Measurements from ENCODE around the gene SLC13A2.

Gene SLC13A2

DNA sequence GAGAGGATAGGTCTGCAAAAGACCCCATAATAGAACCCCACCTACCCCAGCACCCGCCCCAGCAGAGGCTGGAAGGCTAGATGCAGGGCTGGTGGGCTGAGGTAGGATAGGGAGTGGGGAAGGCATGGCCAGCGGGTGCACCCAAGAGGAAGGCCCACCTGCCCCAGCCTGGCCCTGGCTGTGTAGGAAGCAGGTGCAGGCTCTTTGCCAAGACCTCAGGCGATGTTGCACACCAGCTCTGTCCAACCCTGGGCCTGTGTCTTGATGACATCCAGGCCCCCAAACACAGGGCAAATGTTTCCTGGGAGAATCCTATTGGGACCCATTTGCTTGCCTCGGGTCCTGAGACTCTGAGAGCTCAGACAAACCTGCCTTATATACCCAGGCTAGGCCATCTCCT is 66.8 kb downstream of the SLC13A2 start:
- DNase-seq = no peak

DNA sequence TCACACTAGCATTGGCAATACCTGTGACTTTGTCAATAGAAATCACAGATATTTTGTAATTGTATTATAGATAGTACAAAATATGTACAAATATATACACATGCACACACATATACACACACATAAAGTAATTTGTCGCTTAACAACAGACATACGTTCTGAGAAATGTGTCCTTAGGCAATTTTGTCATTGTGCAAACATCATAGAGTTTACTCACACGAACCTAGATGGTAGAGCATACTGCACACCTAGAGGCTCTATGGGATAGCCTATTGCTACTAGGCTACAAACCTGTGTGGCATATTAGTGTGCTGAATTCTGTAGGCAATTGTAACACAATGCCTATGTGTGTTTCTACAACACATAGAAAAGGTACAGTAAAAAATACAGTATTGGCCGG is 68.0 kb downstream of the SLC13A2 start:
- DNase-seq = no peak

DNA sequence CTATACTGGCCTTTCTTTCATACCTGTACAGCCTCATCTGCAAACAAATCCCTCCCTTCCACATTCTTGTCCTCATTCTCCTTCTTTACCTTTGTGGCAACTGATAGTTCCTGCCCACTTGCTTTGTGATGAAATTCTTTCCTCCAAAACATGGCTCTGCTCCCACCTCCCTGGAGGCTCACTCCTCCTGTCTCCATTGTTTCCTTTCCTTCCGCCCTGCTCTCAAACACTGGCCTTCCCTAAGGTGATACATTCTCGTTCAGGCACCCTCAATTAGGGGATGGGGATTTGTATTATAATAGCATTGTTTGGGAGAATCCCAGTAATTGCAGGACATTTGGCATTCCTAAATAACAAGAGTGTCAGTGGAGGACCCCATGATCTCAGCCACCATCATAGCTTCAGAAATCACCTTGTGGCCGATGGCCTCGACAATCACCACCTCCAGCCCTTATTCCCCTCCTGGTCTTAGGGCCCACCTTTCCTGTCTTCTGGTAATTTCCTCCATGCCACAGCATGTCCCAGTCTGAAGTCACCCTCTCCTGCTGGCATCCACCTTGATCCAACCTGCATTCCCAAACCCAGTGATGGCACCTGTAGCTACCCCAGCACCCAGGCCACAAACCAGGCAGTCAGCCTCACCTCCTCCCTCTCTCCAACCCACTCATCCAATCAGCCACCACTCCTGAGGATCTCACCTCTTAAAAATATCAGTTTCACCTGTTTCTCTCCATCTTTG is 71.1 kb downstream of the SLC13A2 start:
- no peak for DNase-seq

DNA sequence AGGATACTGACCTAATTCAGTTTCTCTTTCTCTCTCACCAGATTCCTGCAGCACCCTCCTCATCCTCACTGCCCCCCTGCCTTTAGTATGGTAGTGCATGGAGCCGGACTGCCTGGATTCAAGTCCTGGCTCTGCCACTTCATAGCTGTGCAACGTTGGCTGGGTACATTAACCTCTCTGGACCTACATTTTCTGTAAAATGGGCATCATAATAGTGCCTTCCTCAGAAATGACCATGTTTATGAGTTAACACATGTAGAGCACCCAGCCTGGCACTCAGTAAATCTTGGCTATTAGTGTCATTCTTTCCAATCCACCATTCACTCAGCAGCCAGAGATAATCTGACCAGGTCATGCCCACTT is 71.7 kb downstream of the SLC13A2 start:
- no peak for DNase-seq

DNA sequence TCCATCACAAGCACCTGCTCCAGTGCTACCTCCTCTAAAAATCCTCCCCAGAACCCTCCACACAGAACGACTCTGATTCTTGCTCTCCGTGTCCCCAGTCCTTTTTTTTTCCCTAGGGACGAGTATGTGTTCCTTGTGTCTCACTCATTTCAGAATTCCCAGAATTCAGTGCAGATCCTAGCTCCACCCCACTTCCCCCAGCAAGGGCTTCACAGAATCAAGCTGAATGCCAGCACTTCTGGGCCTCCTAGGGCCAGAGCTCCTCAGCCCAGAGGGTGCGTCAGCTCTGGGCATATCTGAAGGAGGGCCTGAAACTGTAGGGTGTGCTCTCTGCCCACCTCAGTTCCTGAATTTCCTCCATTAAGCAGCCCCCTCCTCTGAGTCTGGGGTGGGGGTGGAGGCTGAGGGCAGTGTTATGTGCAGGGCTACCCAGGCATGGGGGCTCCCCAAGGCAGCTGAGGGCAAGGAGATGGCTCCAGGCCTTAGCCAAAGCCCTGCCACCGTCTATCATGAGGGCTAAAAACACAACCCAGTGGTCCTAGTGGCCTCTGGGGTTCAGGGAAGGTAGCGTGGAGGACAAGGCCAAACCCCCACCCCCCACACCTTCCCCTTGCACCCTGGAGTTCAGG is 72.5 kb downstream of the SLC13A2 start:
- no peak for DNase-seq

DNA sequence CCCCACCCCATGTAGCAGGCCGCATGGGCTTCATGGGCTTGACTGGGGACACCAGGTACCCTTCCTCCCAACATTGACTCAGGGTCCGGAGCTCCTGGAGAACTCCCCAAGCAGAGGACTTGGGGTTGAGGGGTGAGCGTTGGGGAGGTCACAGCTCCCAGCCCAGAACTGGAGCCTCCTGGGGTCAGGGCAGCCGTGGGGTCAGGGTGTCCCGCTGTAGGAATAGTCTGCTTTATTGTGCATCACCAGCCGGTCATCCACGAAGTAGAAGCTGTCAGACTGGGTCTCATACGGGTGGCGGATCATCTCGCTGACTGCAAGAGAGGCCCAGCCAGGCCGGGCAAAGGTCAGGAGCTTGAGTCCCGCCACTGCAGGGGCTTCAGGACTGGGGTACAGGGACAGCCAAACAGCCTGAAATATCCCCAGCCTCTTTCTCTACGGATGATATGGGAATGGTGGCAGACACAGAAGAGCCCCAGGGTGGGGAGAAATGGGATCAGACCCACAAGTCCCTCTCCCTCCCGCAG is 73.7 kb downstream of the SLC13A2 start:
- DNase-seq = no peak

All from NCI-H2171 treated with DMSO at 0.1 percent for 48 hours (cell line).